ENCODE results near the gene MYOZ3. TPM values are rescaled to one million over a fixed set of nuclear protein-coding genes. Genes with fewer than 3 reads are reported as not detected.

MYOZ3 gene
- total and polyA plus RNA-seq, 10 donors: 0.04 to 1.2 (median 0.32) TPM; not detected in 1

DNA sequence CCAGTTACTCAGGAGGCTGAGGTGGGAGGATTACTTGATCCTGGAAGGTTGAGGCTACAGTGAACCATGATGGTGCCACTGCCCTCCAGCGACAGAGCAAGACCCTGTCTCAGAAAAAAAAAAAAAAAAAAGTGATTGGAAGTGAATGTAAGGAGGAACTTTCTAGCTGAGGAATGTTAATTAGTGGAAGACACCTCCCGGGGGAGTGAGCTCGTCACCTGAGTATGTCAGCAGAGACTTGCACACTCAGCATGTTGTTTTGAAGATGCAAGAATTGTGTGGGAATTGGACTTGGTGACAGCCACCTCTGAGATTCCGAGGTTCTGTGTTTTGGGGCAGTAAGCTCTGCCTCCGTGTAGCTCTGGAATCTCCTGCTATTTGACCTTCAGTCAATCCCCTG is 17.0 kb upstream of the MYOZ3 start:
- H3K27ac ChIP-seq: peak overlapping the region in 7 of 8 donors; percentile 9 to 89 (median 86)
- intact Hi-C loops (cut with DNase I; ENCODE audit: low total_unique reads): no loop called here
- 65 to 81% (median 74%) methylated on average over 5 of the region's 5 CpGs for WGBS, 5 donors

DNA sequence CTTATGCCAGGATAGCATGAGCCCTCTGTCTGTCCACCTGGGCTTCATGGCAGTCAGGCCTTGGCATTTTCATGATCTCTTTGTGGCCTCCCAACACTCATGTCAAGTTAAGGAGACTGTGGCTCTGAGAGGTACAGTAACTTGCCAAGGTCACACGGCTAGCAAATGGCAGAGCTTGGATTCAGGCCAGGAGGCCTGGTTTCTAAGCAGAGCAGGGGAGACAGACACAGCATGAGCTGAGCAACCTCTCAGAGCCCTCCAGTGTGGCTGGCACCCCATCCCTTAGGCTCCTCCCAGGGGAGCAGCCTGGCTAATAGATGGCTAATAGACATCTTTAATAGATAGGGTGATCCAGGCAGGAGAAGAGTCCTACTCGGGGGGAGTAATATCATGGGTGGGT is 16.5 kb upstream of the MYOZ3 start:
- 49 to 69% (median 61%) methylated on average over 2 of the region's 2 CpGs for WGBS, 5 donors
- intact Hi-C loops (cut with DNase I; ENCODE audit: low total_unique reads): no loop called here
- H3K4me3 ChIP-seq: no peak overlapping the region
- DNase-seq: no peak
- H3K36me3 ChIP-seq: peaks cover 0 to 19% (median 10%) of the 10 kb centered on the region in 6 donors
- peak overlapping the region in 7 of 8 donors; percentile 9 to 89 (median 83) for H3K27ac ChIP-seq
- H3K4me1 ChIP-seq: peaks cover 22 to 100% (median 56%) of the 10 kb centered on the region in 6 donors
- TF ChIP-seq POLR2AphosphoS5 (IDR thresholded peaks at IDR 0.05) (no peak), POLR2A (IDR thresholded peaks at IDR 0.05) (no peak)
- TF ChIP-seq, protein P1, sequence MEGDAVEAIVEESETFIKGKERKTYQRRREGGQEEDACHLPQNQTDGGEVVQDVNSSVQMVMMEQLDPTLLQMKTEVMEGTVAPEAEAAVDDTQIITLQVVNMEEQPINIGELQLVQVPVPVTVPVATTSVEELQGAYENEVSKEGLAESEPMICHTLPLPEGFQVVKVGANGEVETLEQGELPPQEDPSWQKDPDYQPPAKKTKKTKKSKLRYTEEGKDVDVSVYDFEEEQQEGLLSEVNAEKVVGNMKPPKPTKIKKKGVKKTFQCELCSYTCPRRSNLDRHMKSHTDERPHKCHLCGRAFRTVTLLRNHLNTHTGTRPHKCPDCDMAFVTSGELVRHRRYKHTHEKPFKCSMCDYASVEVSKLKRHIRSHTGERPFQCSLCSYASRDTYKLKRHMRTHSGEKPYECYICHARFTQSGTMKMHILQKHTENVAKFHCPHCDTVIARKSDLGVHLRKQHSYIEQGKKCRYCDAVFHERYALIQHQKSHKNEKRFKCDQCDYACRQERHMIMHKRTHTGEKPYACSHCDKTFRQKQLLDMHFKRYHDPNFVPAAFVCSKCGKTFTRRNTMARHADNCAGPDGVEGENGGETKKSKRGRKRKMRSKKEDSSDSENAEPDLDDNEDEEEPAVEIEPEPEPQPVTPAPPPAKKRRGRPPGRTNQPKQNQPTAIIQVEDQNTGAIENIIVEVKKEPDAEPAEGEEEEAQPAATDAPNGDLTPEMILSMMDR (IDR thresholded peaks at IDR 0.05 in 8 of 11, conservative IDR thresholded peaks at IDR 0.05 in 3 of 11): no peak
- no peaks in the 10 kb centered on the region for H3K9me3 ChIP-seq
- no peaks in the 10 kb centered on the region for H3K27me3 ChIP-seq (replicated peaks in 1 of 7)

More for the DNA sequence above, 17.0 kb upstream of the MYOZ3 start:
- Histone ChIP-seq H3K27me3 (replicated peaks in 1 of 7) (no peaks in the 10 kb centered on the region), H3K4me3 (no peak overlapping the region), H3K9me3 (no peaks in the 10 kb centered on the region), H3K4me1 (peaks cover 27 to 100% (median 58%) of the 10 kb centered on the region in 6 donors), H3K36me3 (peaks cover 0 to 14% (median 9%) of the 10 kb centered on the region in 6 donors)
- TF ChIP-seq POLR2AphosphoS5 (IDR thresholded peaks at IDR 0.05) (no peak), POLR2A (IDR thresholded peaks at IDR 0.05) (no peak)
- TF ChIP-seq, protein P1 (IDR thresholded peaks at IDR 0.05 in 8 of 11, conservative IDR thresholded peaks at IDR 0.05 in 3 of 11): no peak
- DNase-seq: no peak

DNA sequence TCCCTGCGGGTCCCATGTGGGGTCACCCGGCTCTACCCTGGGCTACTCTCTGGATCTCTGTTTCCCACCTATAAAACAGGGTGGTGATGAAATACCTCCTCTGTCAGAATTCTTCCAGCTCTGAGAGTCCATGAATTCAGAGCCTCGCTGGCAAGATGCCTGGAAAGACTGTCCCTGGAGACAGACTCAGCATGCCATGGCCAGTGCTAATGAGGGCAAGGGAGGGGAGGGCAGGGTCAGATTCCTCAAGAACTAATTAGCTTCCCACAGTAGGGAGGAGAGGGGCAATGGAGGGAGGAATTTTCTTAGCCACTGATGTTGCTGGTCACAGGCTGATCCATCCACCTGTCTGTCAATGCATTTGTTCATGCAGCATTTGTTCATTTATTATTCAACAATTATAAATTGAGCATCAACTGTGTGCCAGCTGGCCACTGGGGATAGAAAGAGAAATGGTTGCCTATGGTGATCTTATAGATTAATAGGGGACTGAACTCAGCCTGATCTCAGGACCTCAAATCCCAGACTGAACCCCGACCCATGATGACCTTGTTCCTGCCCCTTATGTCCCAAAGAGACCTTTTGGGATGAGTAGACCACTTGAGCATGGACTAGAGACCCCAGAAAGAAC is 15.9 kb upstream of the MYOZ3 start:
- Histone ChIP-seq H3K9me3 (no peaks in the 10 kb centered on the region), H3K27ac (peak overlapping the region in 7 of 8 donors; percentile 9 to 89 (median 83)), H3K4me3 (no peak overlapping the region), H3K27me3 (replicated peaks in 1 of 7) (no peaks in the 10 kb centered on the region), H3K4me1 (peaks cover 20 to 100% (median 58%) of the 10 kb centered on the region in 6 donors), H3K36me3 (peaks cover 0 to 25% (median 15%) of the 10 kb centered on the region in 6 donors)
- intact Hi-C loops (cut with DNase I; ENCODE audit: low total_unique reads): no loop called here
- 65 to 74% (median 68%) methylated on average over 4 of the region's 4 CpGs for WGBS, 5 donors
- TF ChIP-seq POLR2AphosphoS5 (IDR thresholded peaks at IDR 0.05) (peak in 1 of 3 donors; percentile 65), POLR2A (IDR thresholded peaks at IDR 0.05) (no peak)
- no peak for DNase-seq

DNA sequence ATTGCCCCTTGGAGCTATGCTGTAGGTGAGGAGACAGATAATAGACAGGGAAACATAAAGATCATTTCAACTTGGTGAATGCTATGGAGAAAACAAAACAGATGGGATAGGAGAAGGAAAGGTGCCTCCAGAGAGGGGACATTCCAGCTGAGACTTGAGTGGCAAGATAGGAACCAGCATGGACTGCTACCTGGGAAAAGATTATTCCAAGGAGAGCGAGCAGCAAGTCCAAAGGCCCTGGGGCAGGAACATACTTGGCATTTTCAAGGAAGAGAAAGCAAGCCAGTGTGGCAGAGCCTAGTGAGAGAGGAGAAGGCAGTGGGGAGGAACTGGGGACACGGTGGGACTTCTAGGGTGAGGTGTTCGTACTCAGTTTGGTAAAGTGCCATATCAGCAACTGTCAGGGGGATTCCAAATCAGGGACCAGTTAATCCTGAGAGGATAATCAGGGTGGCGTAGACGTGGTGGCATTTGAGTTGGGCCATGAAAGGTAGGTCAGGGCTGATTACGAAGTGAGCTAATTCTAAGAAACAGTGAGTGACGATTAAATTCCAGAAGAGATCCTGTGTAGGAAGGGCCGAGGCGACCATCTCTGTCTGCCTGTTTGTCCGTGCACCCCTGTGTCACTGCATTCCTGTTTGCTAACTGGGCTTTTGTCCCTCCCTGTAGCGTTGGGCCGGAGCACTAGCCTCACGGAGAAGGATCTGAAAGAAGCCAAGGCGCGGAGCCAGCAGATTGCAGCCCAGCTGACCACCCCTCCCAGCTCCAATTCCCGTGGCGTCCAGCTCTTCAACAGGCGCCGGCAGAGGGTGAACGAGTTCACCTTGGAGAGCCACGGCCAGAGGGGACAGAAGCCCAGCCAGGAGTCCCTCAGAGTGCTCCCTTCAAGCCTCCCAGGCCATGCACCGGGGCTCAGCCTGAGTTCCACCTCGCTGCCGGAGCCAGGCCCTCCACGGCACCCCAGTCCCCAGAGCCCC is 13.5 kb upstream of the MYOZ3 start:
- Histone ChIP-seq H3K4me1 (peaks cover 24 to 100% (median 68%) of the 10 kb centered on the region in 6 donors), H3K27me3 (replicated peaks in 1 of 7) (no peaks in the 10 kb centered on the region), H3K9me3 (no peaks in the 10 kb centered on the region), H3K36me3 (peaks cover 0 to 48% (median 20%) of the 10 kb centered on the region in 6 donors), H3K27ac (peak overlapping the region in 5 of 8 donors; percentile 28 to 61 (median 45)), H3K4me3 (no peak overlapping the region)
- peak in 2 of 3 donors; percentile 31 to 35 for TF ChIP-seq POLR2AphosphoS5 (IDR thresholded peaks at IDR 0.05)
- TF ChIP-seq, protein P1 (IDR thresholded peaks at IDR 0.05 in 8 of 11, conservative IDR thresholded peaks at IDR 0.05 in 3 of 11): no peak
- TF ChIP-seq POLR2A (IDR thresholded peaks at IDR 0.05): no peak
- 61 to 88% (median 78%) methylated on average over 24 to 25 of the region's 25 CpGs for WGBS, 5 donors
- intact Hi-C loops (cut with DNase I; ENCODE audit: low total_unique reads): no loop called here
- DNase-seq: no peak

Data from spleen (tissue), 11 donors.